GM18505 (cell line): Measurements from ENCODE around the gene IFNLR1.

ENCODE experiments used
- ATAC-seq: cut with Tn5 transposase; IDR thresholded peaks from one replicate; pipeline ENCODE4 v1.9.1; 2021; ENCODE audit not compliant: unreplicated experiment
- POLR2A ChIP-seq: IDR thresholded peaks from 4 replicates; pipeline ENCODE4 v1.6.1; 2011; ENCODE audit warnings: borderline replicate concordance; ENCODE audit not compliant: insufficient read depth, insufficient read length; ENCODE audit errors: extremely low read depth

The IFNLR1 gene

GRCh38 chr1:24155011-24155782, 31.9 kb downstream of the IFNLR1 start:
- TF ChIP-seq POLR2A: no peak
- ATAC-seq: no peak

GRCh38 chr1:24154215-24154614, 32.9 kb downstream of the IFNLR1 start:
- TF ChIP-seq POLR2A: no peak
- no peak for ATAC-seq

GRCh38 chr1:24152631-24153494, 34.2 kb downstream of the IFNLR1 start:
- no peak for TF ChIP-seq POLR2A
- no peak for ATAC-seq

DNA sequence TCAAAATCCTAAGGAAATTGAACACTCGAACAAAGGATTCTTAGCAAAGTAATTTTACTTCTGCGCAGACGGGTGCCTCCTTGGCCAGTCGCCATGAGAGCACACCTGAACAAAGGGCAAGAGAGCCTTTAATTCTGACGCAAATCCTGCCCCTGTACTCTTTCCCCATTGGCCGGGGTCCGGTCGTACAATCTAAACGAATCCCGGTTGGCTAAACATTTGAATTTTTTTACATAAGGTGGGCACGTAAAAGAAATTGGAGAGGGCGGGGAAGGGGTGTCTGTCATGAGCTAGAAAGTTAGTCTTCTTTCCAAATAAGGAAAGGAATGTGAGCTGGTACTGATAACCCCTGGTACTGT, 35.9 kb downstream of the IFNLR1 start:
- no peak for ATAC-seq
- no peak for TF ChIP-seq POLR2A

- no peak for TF ChIP-seq POLR2A
- no peak for ATAC-seq
Measured at GRCh38 chr1:24150234-24151174, 36.6 kb downstream of the IFNLR1 start.

DNA sequence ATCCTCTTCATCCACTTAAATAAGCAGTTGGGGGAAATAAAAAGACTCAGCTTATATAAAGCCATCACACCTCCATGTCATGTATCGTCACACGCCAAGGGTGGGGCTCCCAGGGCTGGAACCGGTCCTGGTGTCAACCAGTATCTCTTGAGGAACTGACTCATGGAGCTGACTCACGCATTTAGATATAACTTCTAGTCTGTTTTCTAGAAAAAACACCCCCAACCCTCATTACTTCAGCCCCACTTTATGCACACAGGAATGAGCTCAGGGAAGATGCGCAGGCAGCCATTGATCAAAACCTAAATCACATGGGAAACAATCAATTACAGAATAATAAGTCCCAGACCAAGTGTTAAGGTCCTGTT, 37.2 kb downstream of the IFNLR1 start:
- no peak for TF ChIP-seq POLR2A
- no peak for ATAC-seq

DNA sequence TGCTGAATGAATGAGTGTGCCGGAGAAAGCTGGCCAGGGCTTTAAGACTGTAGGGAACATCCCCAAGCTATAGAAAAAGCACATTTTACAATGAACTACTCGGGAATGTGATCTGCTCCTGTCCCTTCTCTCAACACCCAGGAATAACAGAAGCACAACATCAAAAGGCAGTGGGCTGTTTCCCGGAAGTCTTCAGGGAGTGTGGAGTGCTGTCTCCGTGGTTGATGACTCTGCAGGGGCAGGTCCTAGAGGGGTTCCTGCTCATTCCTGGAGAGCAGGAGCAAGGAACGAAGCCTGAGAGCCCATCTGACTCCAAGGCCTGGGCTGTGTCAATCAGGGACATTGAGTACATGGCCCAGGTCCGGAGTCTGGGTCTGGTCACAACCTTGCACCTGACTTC, 39.3 kb downstream of the IFNLR1 start:
- no peak for TF ChIP-seq POLR2A
- ATAC-seq: no peak

DNA sequence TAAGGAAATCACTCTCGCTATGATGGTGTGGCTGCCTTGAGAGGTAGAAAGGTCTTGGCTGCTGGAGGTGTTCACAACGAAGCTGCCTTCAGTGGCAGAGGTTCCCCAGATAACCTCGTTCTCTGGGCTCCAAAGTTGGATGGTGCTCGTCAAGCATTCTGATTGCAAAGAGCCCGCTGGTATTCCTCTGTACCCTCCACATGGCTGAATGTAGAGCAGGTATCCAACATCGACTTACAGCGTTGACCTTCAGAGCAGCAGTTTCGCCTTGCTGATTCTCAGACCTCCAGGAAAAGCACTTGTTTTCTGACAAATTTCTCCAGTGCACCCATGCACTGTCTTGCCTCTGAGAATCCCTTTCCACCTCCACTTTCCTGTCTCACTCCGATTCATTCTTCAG, 39.9 kb downstream of the IFNLR1 start:
- no peak for TF ChIP-seq POLR2A
- ATAC-seq: no peak

DNA sequence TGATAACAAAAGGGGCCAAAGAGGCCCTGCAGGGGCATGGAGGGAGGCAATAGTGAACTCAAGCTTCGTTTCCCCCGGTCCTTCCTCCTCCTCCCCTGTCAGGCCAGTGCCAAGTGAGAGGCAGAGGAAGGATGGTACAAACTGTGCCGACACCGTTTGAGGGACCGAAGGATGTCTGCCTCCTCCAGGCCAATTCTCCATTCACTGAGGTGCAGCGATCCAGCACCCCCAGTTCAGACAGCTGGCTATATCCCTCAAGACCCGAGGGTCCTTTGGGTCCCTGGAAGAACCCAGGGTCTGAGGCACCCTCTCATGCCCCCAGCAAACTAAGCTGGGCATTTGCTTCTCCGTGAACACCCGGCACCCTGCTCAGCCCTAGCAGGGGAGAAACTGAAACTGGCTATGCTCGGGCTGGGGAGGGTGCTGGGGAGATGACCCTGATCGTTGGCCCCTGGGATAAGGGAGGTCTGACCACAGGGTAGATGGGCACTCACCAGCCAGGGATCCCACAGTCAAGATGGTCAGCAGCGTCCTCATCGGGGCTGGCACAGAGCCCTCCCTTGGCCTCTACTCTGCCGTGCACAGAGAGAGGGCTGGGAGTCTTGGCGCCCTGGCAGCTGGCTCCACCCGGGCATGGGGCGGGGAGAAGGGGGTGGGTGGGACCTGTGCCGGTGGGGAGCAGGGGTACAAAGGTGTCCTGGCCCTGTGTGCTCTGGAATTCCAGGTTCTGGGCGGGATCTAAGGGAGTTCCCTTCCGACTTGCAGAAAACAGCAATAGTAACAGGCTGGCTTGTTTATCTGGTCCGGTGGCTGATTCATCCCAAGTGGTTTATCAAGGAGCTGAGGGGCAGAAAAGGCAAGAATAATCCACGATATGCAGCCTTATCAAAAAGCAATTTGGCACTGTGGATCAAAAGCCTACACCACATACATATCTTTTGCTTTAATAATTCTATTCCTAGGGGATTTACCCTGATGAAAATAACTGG, 44.2 kb downstream of the IFNLR1 start, which contains the start of gene IL22RA1:
Gene IL22RA1, minus strand, starts transcription at position 595 of the 989 bp plus-strand sequence. Its CDS starts 58 bp downstream, at position 537.
- TF ChIP-seq POLR2A: no peak
- no peak for ATAC-seq

DNA sequence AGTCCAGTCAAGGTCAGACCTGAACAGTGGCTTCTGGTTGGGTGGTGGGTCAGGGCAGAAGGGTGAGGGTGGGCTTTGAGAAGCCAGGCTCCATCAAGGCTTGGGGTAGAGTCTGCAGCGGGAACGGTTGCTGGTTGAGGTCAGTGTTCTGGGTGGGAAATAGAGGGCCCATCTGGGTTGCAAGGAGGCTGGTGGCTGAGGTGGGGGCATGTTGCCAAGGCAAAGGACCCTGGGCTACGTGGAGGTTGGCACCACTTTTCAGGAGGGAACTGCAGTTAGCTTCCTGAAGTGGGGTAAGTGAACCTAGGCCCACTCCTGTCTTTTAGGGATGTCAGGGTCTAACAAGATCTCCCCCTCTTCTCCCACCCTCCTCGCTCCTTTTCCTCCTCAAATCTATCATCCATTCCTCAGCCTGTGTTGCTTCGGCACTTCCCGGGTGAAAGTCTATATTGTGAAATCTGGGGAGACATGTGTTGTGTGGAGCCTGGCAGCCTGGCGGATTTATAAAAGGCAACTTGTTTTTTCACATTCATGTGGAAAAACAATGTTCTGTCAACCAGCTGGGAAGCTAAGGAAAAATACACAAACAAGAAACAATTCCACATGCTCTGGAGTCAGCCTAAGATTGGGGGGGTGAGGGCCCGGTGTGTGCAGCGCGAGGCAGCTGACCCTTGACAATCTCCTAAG, 45.6 kb downstream of the IFNLR1 start:
- no peak for TF ChIP-seq POLR2A
- no peak for ATAC-seq

DNA sequence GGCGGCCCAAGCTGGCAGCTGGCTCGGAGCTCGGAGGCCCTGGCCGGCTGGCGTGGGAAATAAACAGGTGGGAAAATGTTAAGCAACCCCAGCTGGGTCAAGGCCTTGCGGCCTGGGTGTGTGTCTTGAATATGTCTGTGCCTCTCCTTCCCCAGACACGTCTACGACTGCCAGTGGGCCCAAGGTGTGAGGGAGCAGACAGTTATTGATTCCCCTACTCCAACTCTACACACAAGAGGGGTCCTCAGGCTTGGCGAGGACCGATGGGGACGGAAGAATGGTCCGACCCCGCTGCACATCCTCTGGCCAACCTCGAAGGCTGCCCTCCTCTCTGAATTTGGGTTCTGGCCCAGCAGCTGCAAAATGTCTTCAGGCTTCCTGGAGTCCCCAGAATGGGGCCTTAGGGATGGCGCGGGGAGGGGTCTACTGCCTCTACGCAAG, 46.3 kb downstream of the IFNLR1 start:
- no peak for ATAC-seq
- TF ChIP-seq POLR2A: no peak
